HG03575 (cell line): Measurements from ENCODE around the gene CACNA1B.

Experiments
- ATAC-seq: cut with Tn5 transposase; IDR thresholded peaks from one replicate; pipeline ENCODE4 v1.9.1; 2021; ENCODE audit not compliant: unreplicated experiment, insufficient number of reproducible peaks, low FRiP score; ENCODE audit errors: extremely low read depth

Gene CACNA1B

GRCh38 chr9:138043061-138043410, 165.5 kb downstream of the CACNA1B start:
- no peak for ATAC-seq

DNA sequence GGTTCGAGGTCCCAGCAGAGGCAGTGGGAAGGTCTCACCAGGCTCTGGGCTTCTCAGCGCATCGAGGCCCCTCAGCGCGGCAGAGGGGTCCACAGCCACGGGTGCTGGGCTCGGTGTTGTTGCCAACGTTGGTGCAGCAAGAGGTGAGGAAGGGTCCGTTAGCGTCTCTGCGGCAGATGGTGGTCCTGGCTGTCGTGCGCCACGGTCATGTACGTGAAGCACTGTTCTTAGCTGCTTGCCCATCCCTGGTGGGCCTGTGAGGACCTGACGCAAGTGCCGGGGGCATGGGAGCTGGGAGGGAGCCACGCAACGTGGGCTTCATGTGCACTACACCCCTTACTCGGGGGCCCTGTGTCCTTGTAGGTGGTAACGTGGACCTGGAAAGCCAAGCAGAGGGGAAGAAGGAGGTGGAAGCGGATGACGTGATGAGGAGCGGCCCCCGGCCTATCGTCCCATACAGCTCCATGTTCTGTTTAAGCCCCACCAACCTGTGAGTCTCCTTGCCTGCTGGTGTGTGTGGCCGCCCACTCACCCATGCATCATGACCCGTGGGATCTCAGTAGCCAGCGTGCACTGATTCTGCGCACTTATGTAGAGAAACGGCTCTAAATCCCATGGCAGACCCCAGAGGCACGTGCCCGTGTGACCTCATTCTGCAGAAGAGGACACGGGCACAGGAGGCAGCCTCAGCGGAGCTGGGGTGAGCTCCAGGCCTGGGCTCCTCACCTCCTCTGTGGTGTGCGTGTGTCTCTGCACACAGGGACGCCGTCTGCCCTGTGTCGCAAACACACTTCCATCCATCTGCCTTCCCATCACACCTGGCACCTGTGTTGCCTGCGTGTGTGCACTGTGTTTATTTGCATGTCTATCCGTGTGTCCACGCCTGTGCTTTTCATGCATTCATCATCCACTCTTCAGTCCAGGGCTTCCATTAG, 166.1 kb downstream of the CACNA1B start:
- ATAC-seq, result no peak

GRCh38 chr9:138044485-138045383, 167.2 kb downstream of the CACNA1B start:
- ATAC-seq, result no peak

- ATAC-seq, result no peak
Observed at GRCh38 chr9:138045541-138046490, 168.2 kb downstream of the CACNA1B start.

GRCh38 chr9:138046641-138047301, 169.2 kb downstream of the CACNA1B start:
- no peak for ATAC-seq

- ATAC-seq, result no peak
Observed at GRCh38 chr9:138047469-138048040, 170.0 kb downstream of the CACNA1B start.

- no peak for ATAC-seq
Observed at GRCh38 chr9:138048184-138048583, 170.6 kb downstream of the CACNA1B start.

DNA sequence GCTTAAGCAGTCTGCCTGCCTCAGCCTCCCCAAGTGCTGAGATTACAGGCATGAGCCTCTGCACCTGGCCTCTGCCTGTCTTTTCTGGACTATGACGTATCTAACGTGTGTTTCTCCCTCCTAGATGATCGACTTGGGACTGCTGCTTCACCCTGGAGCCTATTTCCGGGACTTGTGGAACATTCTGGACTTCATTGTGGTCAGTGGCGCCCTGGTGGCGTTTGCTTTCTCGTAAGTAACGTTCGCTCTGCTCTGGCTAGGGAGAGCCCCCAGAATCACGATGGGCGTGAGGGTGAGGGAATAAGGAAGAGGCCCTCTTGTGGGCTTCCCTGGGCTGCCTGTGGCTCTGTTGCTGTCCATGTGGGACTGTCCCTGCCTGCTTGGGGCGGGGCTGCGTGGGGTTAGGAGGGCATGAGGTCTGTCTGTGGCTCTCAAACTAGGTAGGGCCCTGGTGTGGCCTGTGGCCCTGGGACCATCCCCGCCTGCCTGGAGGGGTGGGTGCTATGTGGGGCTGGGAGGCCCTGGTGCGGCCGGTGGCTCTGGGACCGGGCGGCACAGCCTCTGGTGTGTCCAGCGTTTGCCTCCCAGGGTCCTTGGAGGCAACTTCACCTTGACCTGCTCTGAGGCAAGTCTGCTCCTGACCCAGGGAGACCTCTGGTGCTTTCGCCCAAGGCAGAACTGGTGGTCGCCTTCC, 171.7 kb downstream of the CACNA1B start:
- ATAC-seq, result no peak

DNA sequence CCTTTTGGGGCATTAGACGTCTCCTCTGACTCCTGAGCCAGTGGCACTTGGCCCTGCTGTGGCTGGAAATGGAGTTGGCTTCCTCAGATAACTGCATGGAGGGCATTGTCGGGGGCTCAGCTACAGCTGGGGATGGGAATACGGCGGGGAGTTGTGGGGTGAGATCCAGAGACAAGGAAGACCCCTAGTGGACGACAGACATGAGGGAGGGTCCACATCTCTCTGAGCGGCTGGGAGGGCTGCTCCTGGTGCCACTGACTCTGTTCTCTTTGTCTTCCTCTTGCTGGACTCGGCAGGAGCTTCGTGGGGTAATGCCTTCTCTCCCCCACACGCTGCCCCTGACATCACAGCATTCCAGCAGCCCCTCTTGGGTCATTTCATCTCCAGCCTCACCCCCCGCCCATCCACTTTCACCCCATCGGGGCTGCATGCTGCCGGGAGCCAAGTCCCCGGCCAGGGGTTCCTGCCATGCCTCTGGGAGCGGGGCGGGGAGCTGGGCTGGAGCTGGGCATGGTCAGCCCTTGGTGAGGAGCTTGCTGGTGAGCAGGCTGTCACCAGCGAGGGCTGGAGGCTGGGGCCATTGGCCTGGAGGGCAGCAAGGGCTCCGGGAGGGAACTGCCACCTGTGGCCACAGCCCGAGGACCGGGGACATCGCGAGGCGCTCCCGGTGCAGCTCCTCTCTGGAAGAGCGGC, 172.3 kb downstream of the CACNA1B start:
- ATAC-seq, result no peak

GRCh38 chr9:138050472-138051330, 173.1 kb downstream of the CACNA1B start:
- ATAC-seq, result no peak

DNA sequence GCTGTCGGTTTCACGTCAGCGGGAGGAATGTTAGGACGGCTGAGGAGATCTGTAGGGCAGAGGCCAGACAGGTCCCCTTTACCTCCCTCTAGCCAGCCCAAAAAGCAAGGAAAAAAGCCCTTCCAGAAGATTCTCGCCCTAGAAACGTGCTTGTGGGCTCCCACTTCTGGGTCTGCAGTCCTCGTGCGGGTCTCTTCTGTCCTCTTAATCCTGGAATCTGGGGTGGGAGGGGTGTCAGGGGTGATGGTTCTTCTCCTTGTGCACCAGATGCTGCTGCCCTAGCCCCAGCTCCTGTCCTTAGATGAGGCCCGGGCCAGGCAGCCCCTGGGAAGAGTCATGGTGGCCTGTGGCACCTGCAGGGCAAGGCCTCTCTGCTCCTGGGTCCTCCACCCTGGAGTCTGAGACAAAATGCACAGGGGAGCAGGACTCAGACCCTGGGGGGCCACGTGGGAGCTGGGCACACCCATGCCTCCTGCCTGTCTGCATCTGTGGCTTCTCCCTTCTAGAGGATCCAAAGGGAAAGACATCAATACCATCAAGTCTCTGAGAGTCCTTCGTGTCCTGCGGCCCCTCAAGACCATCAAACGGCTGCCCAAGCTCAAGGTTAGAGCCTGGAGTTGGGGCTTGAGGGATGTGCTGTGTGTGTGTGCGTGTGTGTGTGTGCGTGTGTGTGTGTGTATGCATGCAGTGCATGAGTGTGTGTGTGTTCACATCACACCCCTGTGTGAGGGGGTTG, 174.2 kb downstream of the CACNA1B start:
- ATAC-seq, result no peak

DNA sequence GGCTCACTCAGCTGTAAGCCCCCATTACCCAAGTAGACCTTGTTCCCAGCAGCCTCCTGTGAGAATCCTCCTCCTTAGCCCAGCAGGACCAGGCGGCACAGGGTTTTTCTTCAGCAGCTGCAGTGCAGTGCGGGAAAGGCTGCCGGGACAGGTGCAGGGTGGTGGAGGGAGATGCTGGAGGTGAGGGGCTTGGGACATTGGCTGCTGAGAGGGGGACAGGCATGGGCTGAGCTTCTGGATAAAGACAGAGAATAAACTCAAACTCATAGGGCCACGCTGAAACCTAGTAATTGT, 174.7 kb downstream of the CACNA1B start:
- no peak for ATAC-seq

GRCh38 chr9:138052635-138053320, 175.2 kb downstream of the CACNA1B start:
- no peak for ATAC-seq

DNA sequence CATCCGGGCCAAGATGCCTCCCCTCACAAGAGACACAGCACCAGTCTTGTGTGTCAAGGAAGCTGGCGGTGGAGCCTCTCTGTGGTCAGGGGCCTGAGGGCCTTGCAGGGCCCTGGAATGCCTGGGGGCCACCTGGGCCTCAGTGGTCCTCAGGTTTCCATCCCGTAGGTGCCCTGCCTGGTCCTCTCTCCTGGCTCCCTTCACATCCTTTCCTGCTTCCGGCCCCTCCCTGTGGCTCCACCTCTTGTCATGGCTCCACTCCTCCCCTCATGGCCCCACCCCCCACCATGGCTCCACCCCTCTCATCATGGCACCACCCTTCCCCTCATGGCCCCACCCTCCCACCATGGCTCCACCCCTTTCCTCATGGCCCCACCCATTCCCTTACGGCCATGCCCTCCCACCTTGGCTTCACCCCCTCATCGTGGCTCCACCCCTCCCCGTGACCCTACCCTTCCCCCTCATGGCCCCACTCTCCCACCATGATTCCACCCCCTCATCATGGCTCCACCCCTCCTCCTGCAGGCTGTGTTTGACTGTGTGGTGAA, 175.8 kb downstream of the CACNA1B start:
- no peak for ATAC-seq
